Hepatocyte (in vitro differentiated cells): ENCODE results near the gene THTPA. TPM values are rescaled to one million over a fixed set of nuclear protein-coding genes. Genes with fewer than 3 reads are reported as not detected.

Experiments
- DNase-seq: peaks from one replicate; pipeline ENCODE4 v3.0.0-alpha.2; 2016; ENCODE audit warnings: low spot score
- H2AFZ ChIP-seq: fragments of 200-600 bp; sonication (generic); 2 replicates; pipeline ENCODE4 v1.6.0; 2016; ENCODE audit warnings: antibody characterized with exemption, mild to moderate bottlenecking
- H3K27ac ChIP-seq: fragments of 200-600 bp; sonication (generic); 2 replicates; pipeline ENCODE4 v1.5.1; 2016; ENCODE audit warnings: mild to moderate bottlenecking
- H3K27me3 ChIP-seq: fragments of 200-600 bp; sonication (generic); 2 replicates; pipeline ENCODE4 v1.6.1; 2016
- H3K36me3 ChIP-seq: fragments of 200-600 bp; sonication (generic); replicated peaks from 2 replicates; pipeline ENCODE4 v1.5.1; 2016; ENCODE audit warnings: low read depth; ENCODE audit not compliant: insufficient read depth
- H3K4me1 ChIP-seq: fragments of 200-600 bp; sonication (generic); 2 replicates; pipeline ENCODE4 v1.5.1; 2016; ENCODE audit warnings: mild to moderate bottlenecking, moderate library complexity; ENCODE audit not compliant: insufficient read depth
- H3K4me2 ChIP-seq: fragments of 200-600 bp; sonication (generic); 2 replicates; pipeline ENCODE4 v1.6.0; 2016
- H3K4me3 ChIP-seq: fragments of 200-600 bp; sonication (generic); 2 replicates; pipeline ENCODE4 v1.5.1; 2016; ENCODE audit warnings: mild to moderate bottlenecking
- H3K79me2 ChIP-seq: fragments of 200-600 bp; sonication (generic); 2 replicates; pipeline ENCODE4 v1.6.0; 2017; ENCODE audit warnings: mild to moderate bottlenecking
- H3K9me2 ChIP-seq: fragments of 200-600 bp; sonication (generic); replicated peaks from 2 replicates; pipeline ENCODE4 v1.6.0; 2017; ENCODE audit warnings: mild to moderate bottlenecking; ENCODE audit not compliant: insufficient read depth
- H3K9me3 ChIP-seq: fragments of 200-600 bp; sonication (generic); 2 replicates; pipeline ENCODE4 v1.5.1; 2016; ENCODE audit warnings: low read depth, mild to moderate bottlenecking
- H4K20me1 ChIP-seq: fragments of 200-600 bp; sonication (generic); 2 replicates; pipeline ENCODE4 v1.6.0; 2016; ENCODE audit warnings: mild to moderate bottlenecking; ENCODE audit not compliant: insufficient read depth, poor library complexity, severe bottlenecking
- CTCF ChIP-seq: fragments of 200-600 bp; sonication (generic); IDR thresholded peaks from 2 replicates; pipeline ENCODE4 v1.5.1; 2016; ENCODE audit warnings: antibody characterized with exemption, mild to moderate bottlenecking; ENCODE audit not compliant: poor library complexity
- EZH2 ChIP-seq: fragments of 200-600 bp; sonication (generic); IDR thresholded peaks from 2 replicates; pipeline ENCODE4 v1.6.1; 2016; ENCODE audit warnings: antibody characterized with exemption, mild to moderate bottlenecking, borderline replicate concordance
- EZH2phosphoT487 ChIP-seq: fragments of 200-600 bp; sonication (generic); IDR thresholded peaks from one replicate; pipeline ENCODE4 v1.6.1; 2018; ENCODE audit warnings: antibody characterized with exemption, mild to moderate bottlenecking, low read depth, moderate library complexity; ENCODE audit not compliant: unreplicated experiment, severe bottlenecking
- WGBS: methylation state at CpG from one replicate; pipeline ENCODE4 v1.1.6; 2016; ENCODE audit warnings: low lambda C conversion rate; ENCODE audit errors: missing lambda C conversion rate; 5-methylcytosine and 5-hydroxymethylcytosine counted together
- polyA plus RNA-seq: library from polyadenylated mRNA; unstranded; fragments of >200 nt; fragmentation: Nextera tagmentation; extraction: Ambion mirVana; gene quantifications from 2 replicates; pipeline ENCODE4 v1.2.1, GENCODE V29; 2016
- total RNA-seq: library from RNA; depleted of rRNA; stranded (reverse); fragments of >200 nt; gene quantifications from 2 replicates; pipeline ENCODE4 v1.2.3, GENCODE V29; 2014

Gene THTPA
- total and polyA plus RNA-seq, 2 experiments from 2014 or later: 13.5 to 15.5 TPM

DNA sequence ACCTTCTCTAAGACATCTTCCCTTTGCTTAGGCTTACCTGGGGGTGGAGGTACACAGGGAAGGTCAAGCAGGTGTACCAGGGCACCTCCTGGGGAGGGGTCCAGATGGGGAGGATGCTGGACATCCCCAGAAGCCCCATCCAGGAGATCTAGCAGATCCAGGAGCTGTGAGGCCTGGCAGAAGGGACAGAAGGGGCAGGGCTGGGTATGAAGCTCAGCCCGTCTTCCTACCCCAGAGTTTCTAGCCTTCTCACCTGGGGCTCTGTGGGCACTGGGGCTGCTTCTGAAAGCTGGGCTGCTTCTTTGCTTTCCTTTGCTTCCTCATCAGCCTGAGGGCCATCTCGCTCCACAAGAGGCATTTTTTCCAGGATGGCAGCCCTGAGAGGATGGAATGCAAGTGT lies 5.2 kb downstream of the THTPA start:
- H3K4me1 ChIP-seq: peaks cover 9% of the 10 kb centered on the region
- H3K36me3 ChIP-seq: no peaks in the 10 kb centered on the region
- DNase-seq: no peak
- H4K20me1 ChIP-seq: no peaks in the 10 kb centered on the region
- 85% methylated on average over 2 of the region's 2 CpGs for WGBS
- H3K4me3 ChIP-seq: no peak overlapping the region
- no peaks in the 10 kb centered on the region for H3K27me3 ChIP-seq
- H2AFZ ChIP-seq: no peak overlapping the region
- no peaks in the 10 kb centered on the region for H3K9me2 ChIP-seq
- H3K9me3 ChIP-seq: no peaks in the 10 kb centered on the region
- no peak overlapping the region for H3K4me2 ChIP-seq
- no peak overlapping the region for H3K27ac ChIP-seq
- H3K79me2 ChIP-seq: peaks cover 21% of the 10 kb centered on the region
- TF ChIP-seq EZH2phosphoT487 (no peak), EZH2 (no peak), CTCF (no peak)

- Histone ChIP-seq H3K4me1 (peaks cover 10% of the 10 kb centered on the region), H2AFZ (no peak overlapping the region), H4K20me1 (no peaks in the 10 kb centered on the region), H3K4me3 (no peak overlapping the region), H3K27ac (no peak overlapping the region), H3K9me2 (no peaks in the 10 kb centered on the region), H3K36me3 (no peaks in the 10 kb centered on the region), H3K9me3 (no peaks in the 10 kb centered on the region), H3K4me2 (no peak overlapping the region), H3K27me3 (no peaks in the 10 kb centered on the region), H3K79me2 (peaks cover 21% of the 10 kb centered on the region)
- TF ChIP-seq EZH2phosphoT487: no peak
- no peak for TF ChIP-seq EZH2
- no peak for TF ChIP-seq CTCF
- 94% methylated on average over 15 of the region's 15 CpGs for WGBS
- no peak for DNase-seq
These were observed 6.1 kb downstream of the THTPA start for GRCh38 chr14:23561873-23562821.

DNA sequence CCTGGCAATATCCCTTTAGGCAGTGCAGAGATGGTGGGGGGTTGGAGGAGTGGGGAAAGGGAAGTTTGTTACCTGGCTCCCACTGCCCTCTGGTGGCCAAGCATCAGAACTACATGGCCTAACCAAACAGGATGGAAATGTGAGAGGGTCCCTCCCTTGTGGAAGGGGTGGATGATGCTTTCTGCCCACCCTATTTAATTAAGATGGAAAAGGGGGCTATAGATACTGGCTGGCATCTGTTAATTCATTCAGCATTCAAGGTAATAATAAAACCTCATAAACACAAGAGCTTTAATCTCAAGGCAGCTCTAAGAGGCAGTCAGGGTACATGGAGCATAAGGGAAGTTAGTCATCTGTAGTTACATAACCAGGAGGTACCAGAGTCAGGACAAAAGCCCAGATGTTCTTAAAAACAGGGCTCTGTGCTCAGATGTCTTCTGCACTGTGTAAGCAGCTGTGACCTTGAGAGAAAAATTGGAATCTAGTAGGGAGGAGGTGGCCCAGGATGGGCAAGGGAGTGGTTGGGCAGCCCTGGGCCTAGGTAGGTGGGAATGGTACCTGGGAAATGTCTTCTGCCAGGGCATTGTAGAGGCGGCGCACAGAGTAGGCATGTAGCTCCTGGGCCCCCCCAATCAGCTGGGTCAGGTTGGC lies 6.9 kb downstream of the THTPA start:
- DNase-seq: peak; percentile 73
- no peak overlapping the region for H2AFZ ChIP-seq
- H3K27ac ChIP-seq: no peak overlapping the region

More for the DNA sequence above, 6.9 kb downstream of the THTPA start:
- H3K36me3 ChIP-seq: no peaks in the 10 kb centered on the region
- TF ChIP-seq EZH2phosphoT487: no peak
- TF ChIP-seq CTCF: peak; percentile 73
- H3K79me2 ChIP-seq: peaks cover 13% of the 10 kb centered on the region
- no peaks in the 10 kb centered on the region for H4K20me1 ChIP-seq
- peaks cover 9% of the 10 kb centered on the region for H3K4me1 ChIP-seq
- no peaks in the 10 kb centered on the region for H3K9me2 ChIP-seq
- no peaks in the 10 kb centered on the region for H3K27me3 ChIP-seq
- WGBS: 100% methylated on average over 2 of the region's 2 CpGs
- H3K4me2 ChIP-seq: no peak overlapping the region
- no peaks in the 10 kb centered on the region for H3K9me3 ChIP-seq
- H3K4me3 ChIP-seq: no peak overlapping the region
